ENCODE results near the gene ZNF316.

- no peak for TF ChIP-seq CTCF (IDR thresholded peaks at IDR 0.05; ENCODE audit: low read length)
- TF ChIP-seq EZH2 (optimal IDR thresholded peaks at IDR 0.05; ENCODE audit: low read depth, low read length) = no peak
- TF ChIP-seq EZH2phosphoT487 (IDR thresholded peaks at IDR 0.05; ENCODE audit: low read length) = no peak
These were observed 6.9 kb upstream of the ZNF316 start for GRCh38 chr7:6630007-6630849.

Data from MM.1S (cell line).